ENCODE data around the gene MGAT5.

Gene MGAT5

DNA sequence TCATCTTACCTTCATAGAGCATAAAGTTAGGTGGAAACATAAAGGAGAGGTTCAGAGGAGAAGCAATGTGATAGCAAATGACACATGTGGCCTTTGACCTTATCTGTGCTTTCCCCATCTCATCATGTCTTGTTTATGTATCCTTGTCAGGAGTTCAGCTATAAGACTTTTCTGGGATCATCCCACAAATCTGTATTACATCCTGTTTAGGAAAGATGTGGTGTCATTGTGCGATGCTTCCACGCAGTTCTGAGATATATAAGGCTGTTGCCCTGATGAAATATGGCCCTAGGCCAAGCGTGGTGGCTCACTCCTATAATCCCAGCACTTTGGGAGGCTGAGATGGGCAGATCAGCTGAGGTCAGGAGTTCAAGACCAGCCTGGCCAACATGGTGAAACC lies 15.5 kb upstream of the MGAT5 start:
- H3K36me3 ChIP-seq (ENCODE audit: control insufficient read depth, insufficient read depth, low read length) = no peaks in the 10 kb centered on the region

DNA sequence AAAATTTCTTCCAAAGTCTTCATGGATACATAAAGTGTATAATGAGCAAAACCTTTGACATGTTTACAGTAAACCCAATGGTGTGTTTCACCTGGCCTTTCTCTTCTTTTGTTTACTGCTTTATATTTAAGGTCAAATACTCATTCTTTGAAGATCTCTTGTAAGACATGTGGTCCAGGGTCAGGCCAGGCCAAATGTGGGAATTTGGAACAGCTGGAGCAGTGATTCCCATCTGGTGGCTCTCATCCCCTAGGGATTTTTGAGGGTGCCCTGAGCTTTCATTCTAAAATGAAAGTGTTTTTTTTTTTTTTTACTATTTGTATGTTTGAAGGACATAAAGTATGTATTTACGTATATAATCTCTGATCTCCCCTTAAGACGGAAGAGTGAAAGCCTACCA lies 13.8 kb upstream of the MGAT5 start:
- TF ChIP-seq, protein P1, sequence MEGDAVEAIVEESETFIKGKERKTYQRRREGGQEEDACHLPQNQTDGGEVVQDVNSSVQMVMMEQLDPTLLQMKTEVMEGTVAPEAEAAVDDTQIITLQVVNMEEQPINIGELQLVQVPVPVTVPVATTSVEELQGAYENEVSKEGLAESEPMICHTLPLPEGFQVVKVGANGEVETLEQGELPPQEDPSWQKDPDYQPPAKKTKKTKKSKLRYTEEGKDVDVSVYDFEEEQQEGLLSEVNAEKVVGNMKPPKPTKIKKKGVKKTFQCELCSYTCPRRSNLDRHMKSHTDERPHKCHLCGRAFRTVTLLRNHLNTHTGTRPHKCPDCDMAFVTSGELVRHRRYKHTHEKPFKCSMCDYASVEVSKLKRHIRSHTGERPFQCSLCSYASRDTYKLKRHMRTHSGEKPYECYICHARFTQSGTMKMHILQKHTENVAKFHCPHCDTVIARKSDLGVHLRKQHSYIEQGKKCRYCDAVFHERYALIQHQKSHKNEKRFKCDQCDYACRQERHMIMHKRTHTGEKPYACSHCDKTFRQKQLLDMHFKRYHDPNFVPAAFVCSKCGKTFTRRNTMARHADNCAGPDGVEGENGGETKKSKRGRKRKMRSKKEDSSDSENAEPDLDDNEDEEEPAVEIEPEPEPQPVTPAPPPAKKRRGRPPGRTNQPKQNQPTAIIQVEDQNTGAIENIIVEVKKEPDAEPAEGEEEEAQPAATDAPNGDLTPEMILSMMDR (IDR thresholded peaks at IDR 0.05) = no peak
- no peaks in the 10 kb centered on the region for H3K9me3 ChIP-seq (ENCODE audit: control insufficient read depth, low read length)
- no peaks in the 10 kb centered on the region for H3K36me3 ChIP-seq (ENCODE audit: control insufficient read depth, insufficient read depth, low read length)

More for the DNA sequence above, 15.5 kb upstream of the MGAT5 start:
- Histone ChIP-seq H3K4me1 (peaks cover 5% of the 10 kb centered on the region), H3K27me3 (ENCODE audit: control insufficient read depth, insufficient read depth, low read length) (no peaks in the 10 kb centered on the region), H3K4me3 (ENCODE audit: low read depth, low read length) (no peak overlapping the region), H3K79me2 (peaks cover 4% of the 10 kb centered on the region), H3K9me3 (ENCODE audit: control insufficient read depth, low read length) (no peaks in the 10 kb centered on the region), H3K4me2 (ENCODE audit: low read length) (no peak overlapping the region), H3K27ac (no peak overlapping the region), H2AFZ (no peak overlapping the region), H3K9ac (no peak overlapping the region)
- TF ChIP-seq, protein P1 (IDR thresholded peaks at IDR 0.05) = no peak

DNA sequence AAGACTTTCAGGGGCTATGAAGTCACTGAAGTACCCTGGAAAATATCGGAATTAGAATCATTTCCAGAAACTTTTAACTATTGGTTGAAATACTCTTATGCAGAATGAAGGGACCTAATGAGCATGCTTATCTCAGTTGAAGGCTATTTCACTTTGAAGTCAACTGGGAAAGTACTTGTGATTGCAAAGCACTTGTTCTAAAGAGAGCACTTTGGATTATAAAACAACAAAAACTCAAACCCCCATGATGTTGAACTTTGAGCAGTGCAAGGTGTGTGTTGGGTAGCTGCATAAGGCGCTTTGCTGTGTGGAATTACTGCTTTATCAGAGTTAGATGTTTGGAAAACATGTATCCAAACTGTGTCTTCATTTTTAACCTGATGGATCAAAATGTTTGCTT lies 12.0 kb upstream of the MGAT5 start:
- Histone ChIP-seq H3K4me2 (ENCODE audit: low read length) (no peak overlapping the region), H2AFZ (no peak overlapping the region), H3K4me3 (ENCODE audit: low read depth, low read length) (no peak overlapping the region), H3K9ac (no peak overlapping the region), H3K9me3 (ENCODE audit: control insufficient read depth, low read length) (no peaks in the 10 kb centered on the region), H3K4me1 (peaks cover 2% of the 10 kb centered on the region), H3K36me3 (ENCODE audit: control insufficient read depth, insufficient read depth, low read length) (no peaks in the 10 kb centered on the region), H3K27me3 (ENCODE audit: control insufficient read depth, insufficient read depth, low read length) (no peaks in the 10 kb centered on the region), H3K27ac (no peak overlapping the region), H3K79me2 (peaks cover 4% of the 10 kb centered on the region)
- TF ChIP-seq, protein P1 (IDR thresholded peaks at IDR 0.05) = no peak

More for the DNA sequence above, 13.8 kb upstream of the MGAT5 start:
- H3K27ac ChIP-seq = no peak overlapping the region
- H3K9ac ChIP-seq = no peak overlapping the region
- H3K79me2 ChIP-seq = peaks cover 4% of the 10 kb centered on the region
- no peak overlapping the region for H3K4me3 ChIP-seq (ENCODE audit: low read depth, low read length)
- no peaks in the 10 kb centered on the region for H3K27me3 ChIP-seq (ENCODE audit: control insufficient read depth, insufficient read depth, low read length)
- H2AFZ ChIP-seq = no peak overlapping the region
- H3K4me2 ChIP-seq (ENCODE audit: low read length) = no peak overlapping the region
- H3K4me1 ChIP-seq = peaks cover 2% of the 10 kb centered on the region

DNA sequence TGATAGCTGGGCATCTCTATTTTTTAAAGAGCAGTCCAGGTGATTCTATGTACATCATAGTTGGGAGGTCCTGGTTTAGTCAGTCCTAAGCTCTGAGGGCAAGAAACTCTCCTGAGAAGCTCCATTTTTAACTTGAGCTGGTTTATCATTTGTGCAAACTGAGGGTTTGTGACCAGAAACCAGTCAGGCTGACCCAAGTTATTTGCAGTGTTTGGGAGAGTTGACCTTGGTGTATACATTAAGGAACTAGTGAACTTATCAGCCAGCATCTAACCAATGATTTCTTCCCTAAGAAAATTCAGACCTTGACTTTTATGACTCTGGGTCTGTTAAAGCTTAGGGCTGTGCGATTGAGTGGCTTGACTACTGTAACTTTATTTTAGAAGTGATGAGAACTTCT lies 10.6 kb upstream of the MGAT5 start:
- H3K36me3 ChIP-seq (ENCODE audit: control insufficient read depth, insufficient read depth, low read length) = no peaks in the 10 kb centered on the region

DNA sequence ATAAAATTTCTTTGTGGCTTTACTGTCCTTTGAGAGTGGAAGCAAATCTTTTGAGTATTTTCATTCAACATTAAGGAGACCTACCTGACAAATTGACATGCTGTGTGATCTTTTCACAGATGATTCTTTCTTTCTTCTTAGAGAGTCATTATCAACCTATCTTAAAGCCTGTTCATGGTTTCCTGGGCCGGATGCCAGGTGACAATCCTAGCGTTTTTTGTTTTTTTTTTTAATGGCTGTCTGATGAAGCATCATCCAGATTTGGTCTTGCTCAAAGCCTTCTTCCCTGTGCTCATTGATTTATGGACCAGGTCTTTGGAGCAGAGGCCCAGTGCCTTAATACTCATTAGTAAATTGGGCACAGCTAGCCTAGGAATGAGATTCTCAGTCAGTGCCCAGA lies 9.8 kb upstream of the MGAT5 start:
- Histone ChIP-seq H2AFZ (no peak overlapping the region), H3K9me3 (ENCODE audit: control insufficient read depth, low read length) (no peaks in the 10 kb centered on the region), H3K27me3 (ENCODE audit: control insufficient read depth, insufficient read depth, low read length) (no peaks in the 10 kb centered on the region), H3K4me1 (peaks cover 2% of the 10 kb centered on the region), H3K4me2 (ENCODE audit: low read length) (no peak overlapping the region), H3K27ac (no peak overlapping the region), H3K4me3 (ENCODE audit: low read depth, low read length) (no peak overlapping the region), H3K36me3 (ENCODE audit: control insufficient read depth, insufficient read depth, low read length) (no peaks in the 10 kb centered on the region), H3K79me2 (peaks cover 13% of the 10 kb centered on the region), H3K9ac (no peak overlapping the region)
- TF ChIP-seq, protein P1 (IDR thresholded peaks at IDR 0.05) = no peak

More for the DNA sequence above, 10.6 kb upstream of the MGAT5 start:
- Histone ChIP-seq H3K9ac (no peak overlapping the region), H3K27ac (no peak overlapping the region), H2AFZ (no peak overlapping the region), H3K4me2 (ENCODE audit: low read length) (no peak overlapping the region), H3K79me2 (peaks cover 8% of the 10 kb centered on the region), H3K9me3 (ENCODE audit: control insufficient read depth, low read length) (no peaks in the 10 kb centered on the region), H3K27me3 (ENCODE audit: control insufficient read depth, insufficient read depth, low read length) (no peaks in the 10 kb centered on the region), H3K4me1 (peaks cover 2% of the 10 kb centered on the region), H3K4me3 (ENCODE audit: low read depth, low read length) (no peak overlapping the region)
- TF ChIP-seq, protein P1 (IDR thresholded peaks at IDR 0.05) = no peak

All from parathyroid adenoma (tissue), 2 donors.